Endodermal cell (in vitro differentiated cells): Measurements from ENCODE around the gene JADE1. TPM values are rescaled to one million over a fixed set of nuclear protein-coding genes. Genes with fewer than 3 reads are reported as not detected.
A peak's percentile ranks its signal among the peaks of the same experiment; 100 is the strongest.

Experiments used
- DNase-seq: peaks from one replicate; pipeline ENCODE4 v3.0.0-alpha.2; 2017
- H3K27ac ChIP-seq: 2 replicates; pipeline ENCODE4 v1.5.1; 2013; ENCODE audit warnings: mild to moderate bottlenecking, low read depth, low read length, moderate library complexity
- H3K27me3 ChIP-seq: 2 replicates; pipeline ENCODE4 v1.6.1; 2013; ENCODE audit warnings: mild to moderate bottlenecking, low read length, moderate library complexity; ENCODE audit not compliant: insufficient read depth, control insufficient read depth, poor library complexity, severe bottlenecking
- H3K36me3 ChIP-seq: 2 replicates; pipeline ENCODE4 v1.7.0; 2013; ENCODE audit warnings: mild to moderate bottlenecking, low read length, moderate library complexity; ENCODE audit not compliant: control insufficient read depth, insufficient read depth
- H3K4me1 ChIP-seq: one replicate; pipeline ENCODE4 v1.7.0; 2013; ENCODE audit warnings: low read length; ENCODE audit not compliant: control insufficient read depth, insufficient read depth
- H3K4me3 ChIP-seq: 2 replicates; pipeline ENCODE4 v1.5.1; 2013; ENCODE audit warnings: mild to moderate bottlenecking, low read length, moderate library complexity
- H3K9ac ChIP-seq: 2 replicates; pipeline ENCODE4 v1.6.1; 2013; ENCODE audit warnings: mild to moderate bottlenecking, low read length, moderate library complexity; ENCODE audit not compliant: poor library complexity, severe bottlenecking; ENCODE audit errors: extremely low read depth
- H3K9me3 ChIP-seq: 2 replicates; pipeline ENCODE4 v1.6.1; 2013; ENCODE audit warnings: mild to moderate bottlenecking, low read length, moderate library complexity; ENCODE audit not compliant: control insufficient read depth
- H3K27ac Mint-ChIP-seq: 2 replicates; pipeline ENCODE4 v1.8.0; 2020; ENCODE audit warnings: mixed read lengths
- H3K27me3 Mint-ChIP-seq: 2 replicates; pipeline ENCODE4 v1.8.0; 2021; ENCODE audit warnings: mild to moderate bottlenecking, mixed read lengths; ENCODE audit not compliant: insufficient read depth
- H3K36me3 Mint-ChIP-seq: 2 replicates; pipeline ENCODE4 v1.8.0; 2020; ENCODE audit warnings: low read depth, mixed read lengths
- H3K4me1 Mint-ChIP-seq: 2 replicates; pipeline ENCODE4 v1.8.0; 2020; ENCODE audit warnings: mixed read lengths
- H3K4me3 Mint-ChIP-seq: 2 replicates; pipeline ENCODE4 v1.8.0; 2020; ENCODE audit warnings: mild to moderate bottlenecking, moderate library complexity, mixed read lengths
- H3K9me3 Mint-ChIP-seq: 2 replicates; pipeline ENCODE4 v1.8.0; 2020; ENCODE audit warnings: mild to moderate bottlenecking, mixed read lengths
- WGBS, 2 experiments: methylation state at CpG; one replicate each; pipeline versions ENCODE4 v1.1.5 to v1.1.7; 2013; ENCODE audit warnings: missing lambda C conversion rate in 2 of 2, mixed read lengths in 1 of 2; ENCODE audit not compliant: insufficient coverage in 1 of 2, insufficient read length in 1 of 2; 5-methylcytosine and 5-hydroxymethylcytosine counted together
- total RNA-seq, 2 donors: library from RNA; stranded (reverse); fragmentation: NEBNext Ultra II Directional in 1 of 2; extraction: Animal tissue kit (Norgen Biotek cat#: 25700) in 1 of 2; gene quantifications; 2 replicates in 1 of 2; 3 replicates in 1 of 2; pipeline ENCODE4 v1.2.1, GENCODE V29; 2021
- TF ChIP-seq, protein P1 (sequence below): fragments of 200-600 bp; sonication (generic); conservative IDR thresholded peaks from 2 replicates; pipeline ENCODE4 v1.5.0; 2021; ENCODE audit warnings: antibody characterized with exemption, mild to moderate bottlenecking

Gene JADE1
- total RNA-seq, 2 donors from 2014 or later: 48.5 to 50.8 TPM

DNA sequence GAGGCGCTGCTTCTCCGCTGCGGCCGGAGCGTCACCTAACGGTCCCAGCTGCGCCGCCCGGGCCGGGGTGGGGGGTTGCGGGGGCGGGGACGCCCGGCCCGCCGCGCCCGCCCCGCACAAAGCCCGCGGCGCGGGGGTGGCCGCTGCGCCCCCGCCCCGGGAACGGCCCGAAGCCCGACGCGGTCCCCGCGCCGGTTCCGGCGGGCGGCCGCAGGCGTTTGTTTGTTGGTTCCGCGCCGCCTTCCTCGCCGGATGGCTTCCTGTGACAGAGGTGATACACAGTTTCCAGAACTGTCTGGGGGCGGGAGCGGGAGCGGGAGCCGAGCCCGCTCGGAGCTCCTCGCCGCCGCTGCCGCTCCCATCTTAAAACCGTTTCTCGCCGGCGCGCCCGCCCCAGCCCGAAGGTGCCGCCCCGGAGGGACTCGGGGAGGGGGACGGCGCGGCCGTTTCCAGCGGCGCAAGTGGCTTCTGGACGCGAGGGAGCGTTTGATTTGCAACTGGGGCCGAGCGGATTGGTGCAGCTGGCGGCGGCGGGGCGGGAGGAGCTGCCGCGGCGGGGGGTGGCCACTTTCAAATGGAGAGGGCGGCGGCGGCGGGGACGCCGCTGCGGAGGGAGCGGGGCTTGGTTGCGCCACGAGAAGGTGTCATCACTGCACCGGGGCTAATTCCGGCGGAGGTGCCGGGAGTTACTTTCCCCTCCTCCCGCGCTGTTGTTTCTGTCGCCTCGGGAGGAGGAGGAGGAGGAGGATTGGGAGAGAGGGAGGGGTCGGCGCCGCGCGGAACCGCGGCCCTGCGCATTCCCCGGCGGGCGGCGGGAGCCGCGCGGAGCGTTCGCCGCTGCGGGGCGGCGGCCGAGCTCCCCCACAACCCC is 2.3 kb downstream of the JADE1 start:
- H3K27me3 Mint-ChIP-seq: peaks cover 14% of the 10 kb centered on the region
- WGBS, 2 experiments: 0% methylated on average over 16 to 114 of the region's 123 CpGs
- Histone ChIP-seq H3K9ac (peak overlapping the region; percentile 95), H3K4me1 (no peaks in the 10 kb centered on the region), H3K27me3 (no peaks in the 10 kb centered on the region), H3K9me3 (no peaks in the 10 kb centered on the region), H3K4me3 (peak overlapping the region; percentile 99), H3K27ac (peak overlapping the region; percentile 97), H3K36me3 (peaks cover 12% of the 10 kb centered on the region)
- H3K9me3 Mint-ChIP-seq: peaks cover 2% of the 10 kb centered on the region
- H3K4me3 Mint-ChIP-seq: peak overlapping the region; percentile 89
- TF ChIP-seq, protein P1, sequence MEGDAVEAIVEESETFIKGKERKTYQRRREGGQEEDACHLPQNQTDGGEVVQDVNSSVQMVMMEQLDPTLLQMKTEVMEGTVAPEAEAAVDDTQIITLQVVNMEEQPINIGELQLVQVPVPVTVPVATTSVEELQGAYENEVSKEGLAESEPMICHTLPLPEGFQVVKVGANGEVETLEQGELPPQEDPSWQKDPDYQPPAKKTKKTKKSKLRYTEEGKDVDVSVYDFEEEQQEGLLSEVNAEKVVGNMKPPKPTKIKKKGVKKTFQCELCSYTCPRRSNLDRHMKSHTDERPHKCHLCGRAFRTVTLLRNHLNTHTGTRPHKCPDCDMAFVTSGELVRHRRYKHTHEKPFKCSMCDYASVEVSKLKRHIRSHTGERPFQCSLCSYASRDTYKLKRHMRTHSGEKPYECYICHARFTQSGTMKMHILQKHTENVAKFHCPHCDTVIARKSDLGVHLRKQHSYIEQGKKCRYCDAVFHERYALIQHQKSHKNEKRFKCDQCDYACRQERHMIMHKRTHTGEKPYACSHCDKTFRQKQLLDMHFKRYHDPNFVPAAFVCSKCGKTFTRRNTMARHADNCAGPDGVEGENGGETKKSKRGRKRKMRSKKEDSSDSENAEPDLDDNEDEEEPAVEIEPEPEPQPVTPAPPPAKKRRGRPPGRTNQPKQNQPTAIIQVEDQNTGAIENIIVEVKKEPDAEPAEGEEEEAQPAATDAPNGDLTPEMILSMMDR: no peak
- H3K4me1 Mint-ChIP-seq: peaks cover 13% of the 10 kb centered on the region
- peak overlapping the region; percentile 92 for H3K27ac Mint-ChIP-seq
- peak; percentile 97 for DNase-seq
- H3K36me3 Mint-ChIP-seq: peaks cover 9% of the 10 kb centered on the region

DNA sequence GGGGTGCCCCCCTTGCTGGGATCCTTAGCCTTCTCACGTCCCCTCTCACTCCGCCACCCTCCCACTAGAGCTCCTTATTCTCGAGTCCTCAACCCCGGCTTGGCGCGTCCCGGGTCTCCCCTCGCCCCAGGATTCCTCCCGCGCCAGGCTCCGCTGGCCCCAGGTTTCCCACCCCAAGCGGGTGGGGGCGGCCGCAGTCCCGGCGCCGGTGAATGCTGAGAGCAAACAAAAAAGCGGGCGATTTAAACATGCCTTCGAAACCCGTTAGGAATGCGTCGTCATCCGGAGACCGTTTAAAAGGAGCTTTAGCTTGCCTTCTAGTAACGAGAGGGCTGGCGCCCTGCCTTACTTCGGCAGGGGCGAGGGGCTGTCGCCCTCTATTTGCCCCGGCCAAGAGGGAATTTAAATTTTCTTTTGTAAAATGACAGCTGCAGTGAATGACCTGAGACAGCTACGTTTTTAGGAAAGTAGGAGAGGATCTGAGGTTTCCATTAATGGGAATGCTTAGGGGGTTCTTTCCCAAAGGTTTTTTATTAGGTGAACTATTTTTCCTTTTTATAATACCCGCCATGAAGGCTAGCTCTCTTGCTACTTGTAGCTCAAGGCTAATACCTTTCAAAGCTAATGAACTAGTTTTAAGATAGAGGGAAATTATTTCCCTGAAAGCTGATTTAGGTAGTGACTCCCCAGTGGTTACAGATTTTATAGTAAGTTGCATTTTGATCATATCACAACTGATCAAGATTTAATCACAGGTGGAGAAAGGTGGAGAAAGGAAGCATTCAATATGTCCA is 3.1 kb downstream of the JADE1 start:
- H3K9ac ChIP-seq: peak overlapping the region; percentile 95
- peaks cover 16% of the 10 kb centered on the region for H3K4me1 Mint-ChIP-seq
- no peaks in the 10 kb centered on the region for H3K4me1 ChIP-seq
- H3K9me3 Mint-ChIP-seq: peaks cover 2% of the 10 kb centered on the region
- TF ChIP-seq, protein P1: no peak
- H3K27ac ChIP-seq: peak overlapping the region; percentile 97
- peak overlapping the region; percentile 89 for H3K4me3 Mint-ChIP-seq
- no peaks in the 10 kb centered on the region for H3K9me3 ChIP-seq
- WGBS, 2 experiments: 0% methylated on average over 24 to 33 of the region's 33 CpGs
- H3K36me3 Mint-ChIP-seq: peaks cover 12% of the 10 kb centered on the region
- H3K27me3 Mint-ChIP-seq: peaks cover 8% of the 10 kb centered on the region
- H3K36me3 ChIP-seq: peaks cover 18% of the 10 kb centered on the region
- H3K4me3 ChIP-seq: peak overlapping the region; percentile 88
- no peaks in the 10 kb centered on the region for H3K27me3 ChIP-seq
- DNase-seq: peak; percentile 87
- peak overlapping the region; percentile 91 for H3K27ac Mint-ChIP-seq

DNA sequence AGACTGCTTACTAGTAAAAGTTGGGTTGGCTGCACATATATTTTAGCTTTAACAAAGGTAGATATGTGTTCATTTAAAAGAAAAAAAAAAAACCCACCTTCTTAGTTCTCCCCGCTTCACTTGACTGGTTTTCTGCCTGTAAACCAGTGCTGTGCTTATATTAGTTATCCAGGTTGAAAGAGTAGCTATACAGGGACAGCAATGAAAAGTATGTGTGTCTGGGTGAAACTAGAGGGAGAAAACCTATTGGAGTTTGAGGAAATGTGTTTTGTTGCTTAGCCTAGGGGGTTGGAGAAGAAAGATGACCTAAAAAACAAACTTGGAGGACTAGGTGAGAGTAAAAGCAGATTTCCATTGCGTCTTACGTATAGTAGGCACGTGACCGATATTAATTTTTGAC is 4.5 kb downstream of the JADE1 start:
- H3K9me3 ChIP-seq: no peaks in the 10 kb centered on the region
- Mint-ChIP-seq H3K9me3 (peaks cover 2% of the 10 kb centered on the region), H3K4me1 (peaks cover 18% of the 10 kb centered on the region), H3K36me3 (peaks cover 12% of the 10 kb centered on the region), H3K27ac (no peak overlapping the region), H3K27me3 (no peaks in the 10 kb centered on the region), H3K4me3 (peak overlapping the region; percentile 89)
- TF ChIP-seq, protein P1: no peak
- H3K36me3 ChIP-seq: peaks cover 27% of the 10 kb centered on the region
- no peak overlapping the region for H3K9ac ChIP-seq
- DNase-seq: no peak
- H3K4me3 ChIP-seq: no peak overlapping the region
- H3K27me3 ChIP-seq: no peaks in the 10 kb centered on the region
- no peak overlapping the region for H3K27ac ChIP-seq
- WGBS, 2 experiments: 99 to 100% methylated on average over 3 to 5 of the region's 5 CpGs
- H3K4me1 ChIP-seq: peaks cover 1% of the 10 kb centered on the region
